ENCODE results near the gene CYB561. TPM values are rescaled to one million over a fixed set of nuclear protein-coding genes. Genes with fewer than 3 reads are reported as not detected.

The CYB561 gene
- total and polyA plus RNA-seq, 10 of the 15 experiments (the other 5 are each of a cell fraction or from before 2014, with no cell fraction given): 0.52 to 6.9 (median 2.5) TPM

DNA sequence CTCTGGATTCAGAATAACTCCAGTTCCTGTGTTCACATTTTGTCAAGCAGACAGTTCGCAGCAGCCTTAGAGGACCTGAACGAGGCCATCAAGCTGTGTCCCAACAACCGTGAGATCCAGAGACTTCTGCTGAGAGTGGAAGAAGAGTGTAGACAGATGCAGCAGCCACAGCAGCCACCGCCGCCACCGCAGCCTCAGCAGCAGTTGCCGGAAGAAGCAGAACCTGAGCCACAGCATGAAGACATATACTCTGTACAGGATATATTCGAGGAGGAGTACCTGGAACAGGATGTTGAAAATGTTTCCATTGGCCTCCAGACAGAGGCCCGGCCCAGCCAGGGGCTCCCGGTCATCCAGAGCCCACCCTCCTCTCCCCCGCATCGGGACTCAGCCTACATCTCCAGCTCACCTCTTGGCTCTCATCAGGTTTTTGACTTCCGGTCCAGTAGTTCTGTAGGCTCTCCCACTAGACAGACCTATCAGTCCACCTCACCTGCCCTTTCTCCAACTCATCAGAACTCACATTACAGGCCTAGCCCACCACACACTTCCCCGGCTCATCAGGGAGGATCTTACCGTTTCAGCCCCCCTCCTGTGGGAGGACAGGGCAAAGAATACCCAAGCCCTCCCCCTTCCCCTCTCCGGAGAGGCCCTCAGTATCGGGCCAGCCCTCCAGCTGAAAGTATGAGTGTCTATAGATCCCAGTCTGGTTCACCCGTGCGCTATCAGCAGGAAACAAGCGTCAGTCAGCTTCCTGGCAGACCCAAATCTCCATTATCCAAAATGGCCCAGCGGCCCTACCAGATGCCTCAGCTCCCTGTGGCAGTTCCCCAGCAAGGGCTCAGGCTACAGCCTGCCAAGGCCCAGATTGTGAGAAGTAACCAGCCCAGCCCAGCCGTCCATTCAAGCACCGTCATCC, 25.9 kb downstream of the CYB561 start:
- ChIA-PET POLR2A (no interaction called here), CTCF (interaction anchor here (2.4 kb wide), 1 partner anchor 13 kb away, joined by 13 read pairs; no protein-coding TSS in a partner anchor), SMC1A (ENCODE audit: uncharacterized antibody, unreplicated experiment) (interaction anchor here (2.2 kb wide), 1 partner anchor 14 kb away, joined by 8 read pairs; no protein-coding TSS in a partner anchor), RAD21 (ENCODE audit: unreplicated experiment) (interaction anchor here (0.8 kb wide), 1 partner anchor 13 kb away, joined by 3 read pairs; no protein-coding TSS in a partner anchor)
- intact Hi-C loops (cut with micrococcal nuclease; ENCODE audit: unreplicated experiment): loop anchor here (10.0 kb wide), 1 partner anchor 275 kb away; no protein-coding TSS in a partner anchor
- in situ Hi-C loops (cut with MboI): loop anchor here (5.0 kb wide), 2 partner anchors 57 to 192 kb away; partner anchors contain the start of gene ACE
- DNase-seq (ENCODE audit: low read depth, low spot score): no peak
- no peak overlapping the region for H3K9ac ChIP-seq (ENCODE audit: control insufficient read depth, insufficient read depth, low read length)
- no peaks in the 10 kb centered on the region for H4K20me1 ChIP-seq (ENCODE audit: control insufficient read depth, insufficient read depth)
- FAIRE-seq: no peak
- H3K4me2 ChIP-seq (ENCODE audit: control insufficient read depth, insufficient read depth): no peak overlapping the region
- H3K36me3 ChIP-seq (ENCODE audit: control insufficient read depth in 2 of 2, insufficient read depth in 2 of 2, low read length in 1 of 2): no peaks in the 10 kb centered on the region
- H2AFZ ChIP-seq (ENCODE audit: control insufficient read depth, low read depth, low read length): no peak overlapping the region
- no peaks in the 10 kb centered on the region for H3K79me2 ChIP-seq (ENCODE audit: control insufficient read depth, insufficient read depth, low read length)
- no peaks in the 10 kb centered on the region for H3K9me3 ChIP-seq (replicated peaks; ENCODE audit: control insufficient read depth, insufficient read depth, low read length)
- H3K4me1 ChIP-seq (ENCODE audit: control insufficient read depth, insufficient read depth, low read length): no peaks in the 10 kb centered on the region
- BruUV-seq (replicated peaks): no TSS peak
- ATAC-seq: no peak
- no peak overlapping the region for H3K27ac ChIP-seq (ENCODE audit: control insufficient read depth, insufficient read depth)
- no peak for TF ChIP-seq RUNX3 (IDR thresholded peaks at IDR 0.05; ENCODE audit: low read length)
- TF ChIP-seq IKZF2 (IDR thresholded peaks at IDR 0.05): no peak
- no peak for TF ChIP-seq JUND (IDR thresholded peaks at IDR 0.05; ENCODE audit: low read depth, low read length)
- H3K4me3 ChIP-seq: no peak overlapping the region
- peaks cover under 1 to 4% of the 10 kb centered on the region in 2 experiments; a peak in 2 of 4 replicates for H3K27me3 ChIP-seq (replicated peaks in 1 of 2; ENCODE audit: control insufficient read depth in 2 of 2, insufficient read depth in 2 of 2, low read length in 1 of 2)
- WGBS (ENCODE audit: insufficient coverage, insufficient replicate concordance, low lambda C conversion rate, missing lambda C conversion rate): 40% methylated on average over 23 of the region's 23 CpGs

DNA sequence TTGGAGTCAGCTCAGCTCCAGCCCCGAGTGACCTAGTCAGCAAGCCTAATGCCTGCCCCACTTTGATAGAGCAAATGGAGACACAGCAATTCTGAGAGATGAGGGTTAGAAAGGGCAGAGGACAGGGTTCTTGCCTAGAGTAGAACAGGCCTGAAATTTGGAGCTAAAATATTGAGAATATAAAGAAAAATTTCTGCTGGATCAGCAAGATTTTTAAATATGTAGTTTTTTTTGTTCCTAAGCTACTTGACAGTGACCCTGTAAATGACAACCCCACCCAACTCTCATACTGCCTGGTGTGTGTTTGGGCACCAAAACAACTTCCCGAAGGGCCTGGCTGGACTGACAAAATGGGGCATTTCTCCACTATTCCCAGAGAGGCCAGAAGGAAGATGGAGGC, 26.7 kb downstream of the CYB561 start:
- BruUV-seq (replicated peaks): no TSS peak
- SMC1A ChIA-PET (ENCODE audit: uncharacterized antibody, unreplicated experiment): interaction anchor here (1.7 to 2.2 kb wide), 2 partner anchors 8 to 13 kb away, joined by 3 to 8 read pairs; no protein-coding TSS in a partner anchor

More for the DNA sequence above, 26.7 kb downstream of the CYB561 start:
- Histone ChIP-seq H4K20me1 (ENCODE audit: control insufficient read depth, insufficient read depth) (no peaks in the 10 kb centered on the region), H3K4me1 (ENCODE audit: control insufficient read depth, insufficient read depth, low read length) (no peaks in the 10 kb centered on the region), H3K4me2 (ENCODE audit: control insufficient read depth, insufficient read depth) (no peak overlapping the region), H3K27ac (ENCODE audit: control insufficient read depth, insufficient read depth) (no peak overlapping the region), H3K9me3 (replicated peaks; ENCODE audit: control insufficient read depth, insufficient read depth, low read length) (no peaks in the 10 kb centered on the region), H3K36me3 (ENCODE audit: control insufficient read depth in 2 of 2, insufficient read depth in 2 of 2, low read length in 1 of 2) (no peaks in the 10 kb centered on the region), H3K9ac (ENCODE audit: control insufficient read depth, insufficient read depth, low read length) (no peak overlapping the region), H3K27me3 (replicated peaks in 1 of 2; ENCODE audit: control insufficient read depth in 2 of 2, insufficient read depth in 2 of 2, low read length in 1 of 2) (peaks cover 2 to 4% of the 10 kb centered on the region in 2 experiments; a peak in 2 of 4 replicates), H3K4me3 (no peak overlapping the region), H2AFZ (ENCODE audit: control insufficient read depth, low read depth, low read length) (no peak overlapping the region), H3K79me2 (ENCODE audit: control insufficient read depth, insufficient read depth, low read length) (no peaks in the 10 kb centered on the region)
- FAIRE-seq: no peak
- intact Hi-C loops (cut with micrococcal nuclease; ENCODE audit: unreplicated experiment) (no loop called here), in situ Hi-C loops (cut with MboI) (no loop called here)
- TF ChIP-seq STAT1 (conservative IDR thresholded peaks at IDR 0.05): no peak
- no peak for TF ChIP-seq SRF (IDR thresholded peaks at IDR 0.05; ENCODE audit: low read depth in 2 of 2, low read length in 2 of 2)
- no peak for TF ChIP-seq TAF1 (IDR thresholded peaks at IDR 0.05; ENCODE audit: borderline replicate concordance, low read depth, low read length)
- TF ChIP-seq NFIC (IDR thresholded peaks at IDR 0.05; ENCODE audit: low read depth, low read length): no peak
- no peak for TF ChIP-seq ESRRA (IDR thresholded peaks at IDR 0.05; ENCODE audit: low read length)
- ChIA-PET CTCF (interaction anchor here (2.4 kb wide), 1 partner anchor 13 kb away, joined by 13 read pairs; no protein-coding TSS in a partner anchor), RAD21 (ENCODE audit: unreplicated experiment) (interaction anchor here (0.8 kb wide), 1 partner anchor 13 kb away, joined by 3 read pairs; no protein-coding TSS in a partner anchor), POLR2A (no interaction called here)
- whole genome bisulfite sequencing (ENCODE audit: insufficient coverage, insufficient replicate concordance, low lambda C conversion rate, missing lambda C conversion rate): 32% methylated on average over 2 of the region's 2 CpGs
- no peak for DNase-seq (ENCODE audit: low read depth, low spot score)
- no peak for ATAC-seq

All from GM12878 (cell line).